ENCODE results near the gene SOAT2. TPM values are rescaled to one million over a fixed set of nuclear protein-coding genes. Genes with fewer than 3 reads are reported as not detected.
"Not testable (repeated sequence)": the region's sequence is repeated elsewhere in the genome, so short reads cannot be mapped to it uniquely, and the experiment has no call there.

Gene SOAT2
- total and polyA plus RNA-seq, 4 donors, result 0.48 to 9.4 (median 1.3) TPM

DNA sequence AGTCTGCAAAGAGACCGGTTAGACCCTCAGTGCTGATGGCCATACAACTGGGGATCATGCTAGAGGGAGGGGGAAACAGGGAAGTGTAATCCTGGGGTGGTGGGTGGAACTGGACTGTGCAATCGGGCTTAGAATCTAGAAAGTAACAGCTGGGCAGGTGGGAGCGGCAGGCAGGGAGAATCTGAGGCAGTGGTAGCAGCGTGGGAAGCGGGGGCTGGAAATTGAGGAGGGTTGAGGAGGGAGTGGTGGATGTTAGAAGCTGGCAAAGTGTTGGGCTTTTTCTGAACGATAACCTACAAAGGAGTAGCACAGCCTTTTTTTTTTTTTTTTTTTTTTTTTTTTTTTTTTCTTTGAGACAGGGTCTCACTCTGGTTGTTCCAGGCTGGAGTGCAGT, 8.9 kb upstream of the SOAT2 start:
- no peak overlapping the region for H3K9ac ChIP-seq (ENCODE audit: low read depth in 1 of 2, low read length in 2 of 2)
- H3K27ac ChIP-seq (ENCODE audit: low read depth in 1 of 2, low read length in 2 of 2), result peak overlapping the region; percentile 53 to 67
- H3K36me3 ChIP-seq (ENCODE audit: control insufficient read depth in 4 of 4, insufficient read depth in 3 of 4, low read depth in 1 of 4, low read length in 3 of 4), result no peaks in the 10 kb centered on the region
- peaks cover 5 to 19% (median 11%) of the 10 kb centered on the region in 4 donors for H3K4me1 ChIP-seq (ENCODE audit: control insufficient read depth in 4 of 4, insufficient read depth in 4 of 4, low read length in 3 of 4)
- H3K9me3 ChIP-seq (ENCODE audit: control insufficient read depth in 4 of 4, low read length in 3 of 4), result no peaks in the 10 kb centered on the region
- WGBS, result 87% methylated on average over 6 of the region's 6 CpGs
- no peak for DNase-seq (ENCODE audit: low spot score)
- TF ChIP-seq ZBTB33 (IDR thresholded peaks at IDR 0.05), result no peak
- TF ChIP-seq TAF1 (conservative IDR thresholded peaks at IDR 0.05), result no peak
- TF ChIP-seq ATF3 (IDR thresholded peaks at IDR 0.05), result no peak
- TF ChIP-seq REST (IDR thresholded peaks at IDR 0.05), result no peak
- no peak for TF ChIP-seq RAD21 (IDR thresholded peaks at IDR 0.05)
- no peak for TF ChIP-seq HNF4A (conservative IDR thresholded peaks at IDR 0.05)
- no peak for TF ChIP-seq FOXA2 (IDR thresholded peaks at IDR 0.05)
- TF ChIP-seq SP1 (IDR thresholded peaks at IDR 0.05), result no peak
- no peak for TF ChIP-seq RXRA (IDR thresholded peaks at IDR 0.05)
- no peak overlapping the region for H3K4me3 ChIP-seq (ENCODE audit: low read depth in 1 of 3, low read length in 3 of 3)
- no peaks in the 10 kb centered on the region for H3K27me3 ChIP-seq (ENCODE audit: control insufficient read depth in 4 of 4, insufficient read depth in 4 of 4, low read length in 3 of 4)

- H3K27ac ChIP-seq (ENCODE audit: low read depth in 1 of 2, low read length in 2 of 2), result not testable (repeated sequence)
Measured at GRCh38 chr12:53094796-53095595, 8.3 kb upstream of the SOAT2 start.

DNA sequence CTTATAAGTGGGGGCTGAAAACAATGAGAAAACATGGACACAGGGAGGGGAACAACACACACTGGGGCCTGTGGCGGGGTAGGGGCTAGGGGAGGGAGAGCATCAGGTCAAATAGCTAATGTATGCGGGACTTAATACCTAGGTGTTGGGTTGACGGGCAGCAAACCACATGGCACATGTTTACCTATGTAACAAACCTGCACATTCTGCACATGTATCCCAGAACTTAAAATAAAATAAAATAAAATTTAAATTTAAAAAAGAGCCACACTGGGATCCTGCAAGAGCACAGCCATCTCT, 7.7 kb upstream of the SOAT2 start:
- not testable (repeated sequence) for H3K9ac ChIP-seq (ENCODE audit: low read depth in 1 of 2, low read length in 2 of 2); H3K9me3 ChIP-seq (ENCODE audit: control insufficient read depth in 4 of 4, low read length in 3 of 4); H3K27me3 ChIP-seq (ENCODE audit: control insufficient read depth in 4 of 4, insufficient read depth in 4 of 4, low read length in 3 of 4); DNase-seq (ENCODE audit: low spot score); H3K4me3 ChIP-seq (ENCODE audit: low read depth in 1 of 3, low read length in 3 of 3); H3K36me3 ChIP-seq (ENCODE audit: control insufficient read depth in 4 of 4, insufficient read depth in 3 of 4, low read depth in 1 of 4, low read length in 3 of 4); H3K27ac ChIP-seq (ENCODE audit: low read depth in 1 of 2, low read length in 2 of 2)
- 97% methylated on average over 3 of the region's 3 CpGs for WGBS
- peaks cover 5 to 19% (median 11%) of the 10 kb centered on the region in 4 donors for H3K4me1 ChIP-seq (ENCODE audit: control insufficient read depth in 4 of 4, insufficient read depth in 4 of 4, low read length in 3 of 4)

More at GRCh38 chr12:53094796-53095595, 8.3 kb upstream of the SOAT2 start:
- WGBS, result 94% methylated on average over 5 of the region's 5 CpGs
- not testable (repeated sequence) for H3K36me3 ChIP-seq (ENCODE audit: control insufficient read depth in 4 of 4, insufficient read depth in 3 of 4, low read depth in 1 of 4, low read length in 3 of 4); H3K27me3 ChIP-seq (ENCODE audit: control insufficient read depth in 4 of 4, insufficient read depth in 4 of 4, low read length in 3 of 4); DNase-seq (ENCODE audit: low spot score); H3K9me3 ChIP-seq (ENCODE audit: control insufficient read depth in 4 of 4, low read length in 3 of 4); H3K9ac ChIP-seq (ENCODE audit: low read depth in 1 of 2, low read length in 2 of 2); H3K4me3 ChIP-seq (ENCODE audit: low read depth in 1 of 3, low read length in 3 of 3)
- H3K4me1 ChIP-seq (ENCODE audit: control insufficient read depth in 4 of 4, insufficient read depth in 4 of 4, low read length in 3 of 4), result peaks cover 5 to 19% (median 11%) of the 10 kb centered on the region in 4 donors
